DMS114 treated with DMSO at 0.1 percent for 48 hours (cell line): ENCODE results near the gene APEX2.
"Not testable (repeated sequence)": the region's sequence is repeated elsewhere in the genome, so short reads cannot be mapped to it uniquely, and the experiment has no call there.

ENCODE experiments used
- DNase-seq: peaks from one replicate; lab custom pipeline; 2025; ENCODE audit not compliant: unreplicated experiment; lab: John Stamatoyannopoulos, UW

The APEX2 gene

DNA sequence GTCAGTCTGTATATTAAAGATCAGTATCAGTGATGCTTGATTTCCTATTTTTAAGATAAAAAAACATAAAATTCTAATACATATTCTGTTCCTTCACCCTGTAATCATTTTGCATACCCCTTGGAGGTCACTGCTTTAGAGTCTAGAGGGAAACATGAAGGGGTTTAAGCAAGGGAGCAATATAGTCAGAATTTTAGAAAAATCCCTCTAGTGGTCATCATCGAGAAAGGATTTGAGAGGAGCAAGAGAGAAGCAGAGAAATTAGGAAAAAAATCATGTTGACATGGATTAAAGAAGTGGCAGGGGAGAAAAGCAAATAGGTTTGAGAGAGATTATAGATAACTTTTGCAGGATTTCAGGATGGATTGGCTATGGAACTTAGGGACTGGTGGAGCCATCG is 11.1 kb downstream of the APEX2 start:
- DNase-seq, result peak; percentile 14

DNA sequence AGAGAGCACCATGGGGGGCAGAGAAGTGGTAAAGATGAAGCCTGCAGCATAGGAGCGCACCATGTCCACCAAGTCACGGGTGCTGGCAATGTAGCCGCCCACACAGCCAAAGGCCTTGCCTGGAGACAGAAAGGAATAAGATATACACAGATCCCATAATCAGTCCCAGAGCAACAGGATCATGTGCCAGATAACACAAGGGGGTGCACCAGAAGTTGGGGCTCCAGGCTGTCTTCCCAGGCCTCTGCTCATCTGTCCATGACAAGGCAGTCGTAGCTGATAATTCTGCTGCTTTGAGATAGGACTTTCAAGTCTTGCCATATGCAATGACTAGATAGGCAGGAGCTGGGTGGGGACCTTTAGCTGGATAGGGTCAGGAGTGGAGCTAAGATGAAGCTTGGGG is 14.7 kb downstream of the APEX2 start:
- no peak for DNase-seq

DNA sequence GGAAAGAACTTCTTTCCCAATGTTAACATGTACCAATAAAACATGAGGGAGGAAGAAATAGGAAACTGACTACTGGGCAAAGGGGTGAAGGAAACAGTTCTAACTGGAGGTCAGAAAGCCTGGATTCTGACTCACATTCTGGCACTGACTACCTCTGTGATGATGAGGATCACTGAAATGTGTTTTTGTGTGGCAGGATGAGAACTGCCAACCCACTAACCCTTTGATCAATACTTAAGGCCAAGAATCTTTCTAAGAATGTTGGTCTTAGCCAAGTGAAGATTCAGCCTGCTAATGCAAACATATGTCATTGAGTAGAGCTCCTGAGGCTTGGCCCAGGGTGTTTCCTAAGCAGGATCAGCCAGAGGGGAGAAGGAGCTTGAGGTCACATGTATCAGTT is 26.0 kb downstream of the APEX2 start:
- DNase-seq, result no peak

DNA sequence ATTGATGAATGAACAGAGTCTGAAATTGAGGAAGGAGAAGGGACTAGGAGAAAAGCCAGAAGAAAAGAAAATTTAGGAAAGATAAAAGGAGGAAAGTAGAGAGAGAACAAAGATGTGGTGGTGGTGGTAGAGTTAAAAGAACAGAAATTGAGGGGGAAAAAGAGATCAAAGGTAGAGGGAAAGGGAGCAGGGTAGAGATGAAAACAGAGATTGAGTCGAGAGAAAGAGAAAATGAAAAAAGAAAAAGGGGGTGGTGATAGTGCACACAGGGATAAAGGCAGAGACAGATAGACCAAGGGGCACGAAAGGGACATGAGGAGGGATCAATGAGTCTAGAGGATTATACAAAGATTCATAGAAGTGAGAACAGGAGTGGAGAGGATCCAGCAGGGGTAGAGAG is 26.7 kb downstream of the APEX2 start:
- DNase-seq, result no peak

DNA sequence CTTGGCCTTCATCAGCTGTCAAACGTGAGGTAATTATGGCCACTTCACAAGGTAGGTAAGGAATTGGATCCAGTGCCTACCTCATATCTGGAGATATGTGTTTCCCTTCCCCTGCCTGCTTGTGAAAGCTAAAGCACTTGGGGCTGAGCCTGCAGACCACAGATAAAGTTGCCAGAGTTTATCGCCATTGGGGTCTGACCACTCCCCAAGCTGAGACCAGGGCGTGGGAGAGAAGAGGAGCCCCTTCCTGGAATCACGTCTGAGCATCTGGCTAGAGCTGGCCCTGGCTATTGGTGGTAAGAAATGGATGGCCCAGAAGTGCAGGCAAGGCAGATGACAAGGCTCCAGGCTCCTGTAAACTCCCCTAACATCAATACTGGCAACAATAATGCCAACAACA is 27.9 kb downstream of the APEX2 start:
- no peak for DNase-seq

DNA sequence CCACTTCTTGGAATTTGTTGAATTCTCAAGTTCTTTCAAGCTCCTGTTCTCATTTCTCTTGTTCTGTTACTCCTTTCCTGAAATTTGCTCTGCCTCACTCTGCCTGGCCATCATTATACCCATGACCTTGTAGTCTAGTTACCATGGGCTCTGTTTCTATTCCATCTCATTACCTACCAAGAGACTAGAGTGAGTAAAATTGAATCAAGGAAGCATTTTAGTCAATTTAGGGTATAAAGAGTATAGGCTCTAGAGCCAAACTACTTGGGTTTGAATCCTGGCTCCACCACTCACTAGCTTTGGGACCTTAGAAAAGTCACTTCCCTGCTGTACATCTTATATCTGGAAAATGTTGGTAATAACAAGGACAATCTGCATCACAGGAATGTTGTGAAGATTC is 28.4 kb downstream of the APEX2 start:
- no peak for DNase-seq

DNA sequence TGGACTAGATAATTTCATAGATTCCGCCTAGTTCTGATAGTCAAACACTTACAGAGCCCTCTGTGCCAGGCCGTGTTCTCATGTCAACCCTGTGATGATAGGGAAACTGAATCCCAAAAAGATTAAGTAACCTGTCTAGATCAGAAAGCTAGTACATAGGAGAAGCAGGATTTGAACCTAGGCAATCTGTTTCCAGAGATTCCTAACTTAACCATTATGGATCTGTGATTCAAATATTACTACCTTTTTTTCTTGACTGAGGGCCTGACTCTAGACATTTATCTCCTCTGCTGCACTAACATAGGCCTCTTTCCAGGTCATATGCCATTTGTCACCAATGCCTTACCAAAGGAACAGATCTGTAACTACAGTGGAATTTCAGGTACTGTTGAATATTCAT is 29.1 kb downstream of the APEX2 start:
- no peak for DNase-seq

DNA sequence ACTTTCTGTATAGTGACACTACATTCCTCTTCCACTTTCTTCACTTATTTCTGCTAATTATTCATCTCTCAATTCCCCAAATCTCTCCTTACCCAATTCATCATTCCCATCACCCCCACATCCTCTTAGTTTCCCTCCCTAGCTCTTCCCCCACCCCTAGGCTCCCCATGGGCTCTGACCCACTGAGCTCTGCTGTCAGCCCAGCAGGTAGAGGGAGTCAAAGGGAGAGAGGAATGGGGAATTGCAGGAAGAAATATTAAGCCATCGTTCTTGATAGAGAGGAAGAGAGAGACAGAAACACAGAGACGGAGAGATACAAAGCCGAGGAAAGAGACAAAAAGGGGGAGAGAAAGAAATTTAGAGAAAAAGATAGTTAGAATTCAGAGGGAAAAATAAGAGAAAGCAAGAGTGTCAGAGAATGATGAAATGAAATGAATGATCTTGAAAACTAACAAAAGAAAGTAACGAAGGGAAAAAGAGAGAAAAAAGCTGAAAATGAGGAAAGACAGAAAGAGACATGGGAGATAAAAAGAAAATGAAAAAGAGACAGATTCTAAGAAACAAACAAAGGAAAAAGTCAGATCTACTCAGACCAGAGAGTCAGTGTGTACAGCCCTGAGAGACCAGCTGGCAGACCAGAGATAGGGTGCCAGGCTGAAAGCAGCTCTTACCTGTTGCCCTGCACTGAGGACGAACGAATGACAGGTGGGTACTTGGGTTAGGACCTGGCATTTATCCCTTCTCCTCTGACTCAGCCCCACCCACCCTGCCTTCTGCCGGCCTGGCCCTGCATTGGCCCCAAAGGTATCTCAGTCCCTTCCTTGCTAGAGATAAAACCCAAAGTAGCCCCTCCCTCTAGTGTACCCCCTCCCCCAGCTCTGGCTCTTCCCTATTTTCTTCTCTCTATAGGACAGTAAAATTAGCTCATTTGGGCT is 30.4 kb downstream of the APEX2 start, which contains the start of gene ALAS2:
Gene ALAS2, minus strand, starts transcription at position 707 of the 935 bp plus-strand sequence. CDS start 4,977 bp downstream, outside the sequence.
- no peak for DNase-seq

DNA sequence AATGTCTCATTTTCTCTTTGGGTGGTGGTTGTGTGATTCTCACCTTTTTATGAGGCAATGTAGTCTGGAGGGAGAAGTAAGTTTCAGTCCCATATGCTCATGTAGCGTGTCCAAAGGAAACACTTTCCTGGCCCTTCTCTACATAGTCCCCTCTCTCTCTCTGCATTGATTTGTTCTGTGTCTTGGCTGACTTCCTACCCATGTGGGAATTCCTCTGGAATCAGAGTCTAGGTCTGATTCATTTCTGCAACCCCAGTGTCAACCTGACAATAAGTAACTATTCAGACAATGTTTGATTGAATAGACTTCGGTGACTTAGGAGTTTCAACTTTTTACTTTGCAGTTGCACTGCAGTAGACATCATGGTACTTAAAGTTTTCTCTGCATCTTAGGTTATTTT is 33.3 kb downstream of the APEX2 start:
- no peak for DNase-seq

DNA sequence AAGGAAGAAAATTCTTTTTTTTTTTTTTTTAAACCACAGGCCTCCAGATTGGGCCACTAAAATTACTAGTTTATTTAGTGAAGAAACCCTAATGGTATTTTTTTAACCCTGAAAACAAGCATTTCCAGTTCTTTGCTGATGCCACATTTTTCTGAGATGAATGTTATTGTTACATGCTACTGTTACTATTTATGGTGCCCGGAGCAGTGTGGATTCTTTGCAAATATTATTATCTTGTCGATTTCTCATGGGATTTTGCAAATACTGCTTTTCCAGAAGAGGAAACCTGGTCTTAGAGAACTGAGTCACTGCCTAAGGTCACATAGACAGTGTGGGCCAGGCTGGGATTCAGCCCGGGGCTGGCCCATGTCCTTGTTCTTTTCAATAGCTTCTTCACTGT is 39.3 kb downstream of the APEX2 start:
- DNase-seq, result no peak

DNA sequence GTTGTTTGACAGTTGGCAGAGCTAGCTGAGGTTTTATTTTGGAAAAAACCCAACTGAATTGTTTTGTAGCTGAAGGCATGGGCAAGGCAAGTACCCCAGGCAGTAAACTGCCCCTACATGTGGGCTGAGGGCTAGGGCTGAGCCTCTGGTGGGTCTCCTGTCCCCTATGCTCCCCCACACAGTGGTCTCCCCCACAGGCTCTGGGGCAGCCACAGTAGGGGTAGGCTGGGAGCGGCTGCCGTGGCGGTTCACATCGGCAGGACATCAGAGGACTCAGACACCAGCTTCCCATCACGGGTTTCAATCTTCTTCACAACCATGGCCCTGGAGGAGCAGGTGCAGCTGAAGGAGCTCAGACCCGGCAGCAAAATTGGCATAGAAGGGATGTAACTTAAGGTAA is 41.4 kb downstream of the APEX2 start:
- no peak for DNase-seq

DNA sequence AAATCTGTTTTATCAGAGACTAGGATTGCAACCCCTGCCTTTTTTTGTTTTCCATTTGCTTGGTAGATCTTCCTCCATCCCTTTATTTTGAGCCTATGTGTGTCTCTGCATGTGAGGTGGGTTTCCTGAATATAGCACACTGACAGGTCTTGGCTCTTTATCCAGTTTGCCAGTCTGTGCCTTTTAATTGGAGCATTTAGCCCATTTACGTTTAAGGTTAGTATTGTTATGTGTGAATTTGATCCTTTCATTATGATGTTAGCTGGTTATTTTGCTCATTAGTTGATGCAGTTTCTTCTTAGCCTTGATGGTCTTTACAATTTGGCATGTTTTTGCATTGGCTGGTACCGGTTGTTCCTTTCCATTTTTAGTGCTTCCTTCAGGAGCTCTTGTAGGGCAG is 50.4 kb downstream of the APEX2 start:
- not testable (repeated sequence) for DNase-seq

DNA sequence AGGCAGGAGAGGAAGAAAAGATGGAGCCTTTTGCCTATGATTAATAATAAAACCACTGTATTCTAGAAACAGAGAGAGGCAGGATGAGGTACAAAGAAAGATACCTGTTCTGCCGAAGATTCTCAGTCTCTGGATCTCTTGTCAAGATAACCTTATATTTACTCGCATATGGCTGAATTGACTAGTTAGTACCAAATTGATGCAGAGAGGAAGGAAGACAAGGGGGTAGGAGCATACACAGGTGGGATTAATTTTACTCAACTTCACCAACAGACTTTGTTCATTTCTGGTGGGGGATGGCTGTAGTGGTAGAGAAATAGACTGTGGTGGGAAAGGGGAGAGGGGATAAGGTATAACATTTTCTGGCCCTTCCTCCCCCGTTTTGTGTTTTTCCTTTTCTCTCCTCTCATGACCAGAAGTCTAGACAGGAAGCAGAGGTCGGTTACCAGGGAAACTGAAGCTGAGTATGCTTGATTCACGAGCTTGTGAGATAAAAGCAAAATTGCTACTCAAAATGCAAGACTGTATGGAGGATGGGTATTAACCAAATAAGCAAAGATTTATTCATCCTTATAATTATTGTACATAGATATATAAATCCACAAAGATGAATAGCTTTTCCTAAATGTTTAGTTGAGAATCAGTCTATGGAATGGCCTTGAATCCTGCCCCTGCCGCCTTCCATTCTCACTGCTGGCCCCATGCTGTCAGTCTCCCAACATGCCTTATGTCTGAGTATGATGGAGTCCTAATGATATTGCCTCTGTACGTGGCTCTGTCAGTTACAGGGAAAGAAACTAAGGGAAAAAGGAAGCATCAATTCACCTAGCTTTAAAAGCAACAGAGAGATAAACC is 56.9 kb downstream of the APEX2 start:
- DNase-seq, result no peak

DNA sequence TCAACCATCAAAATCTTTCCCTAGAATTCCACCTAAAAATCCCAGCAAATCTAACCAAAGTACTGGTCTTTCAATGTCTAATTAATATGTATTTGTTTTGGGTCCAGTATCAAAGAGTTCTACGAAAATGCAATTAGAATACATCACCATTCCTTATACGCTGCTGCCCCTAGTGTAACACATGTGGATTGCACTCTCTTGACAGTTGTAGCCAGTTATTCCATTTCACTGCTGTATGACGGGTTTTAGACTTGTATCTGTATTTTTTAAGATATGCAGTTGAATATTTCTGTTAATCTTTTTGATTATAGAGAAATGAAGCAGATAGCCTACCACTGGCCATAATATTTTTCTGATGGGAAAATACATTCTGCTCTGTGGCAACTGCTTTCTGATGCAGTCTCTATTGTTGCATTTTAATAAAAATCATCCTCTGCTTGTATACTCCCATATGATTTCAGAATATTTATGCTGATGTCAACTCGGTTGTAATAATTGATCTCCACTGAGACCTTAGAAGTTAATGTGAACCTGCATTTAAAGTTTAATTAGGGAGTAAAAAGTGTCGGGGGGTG is 57.6 kb downstream of the APEX2 start:
- DNase-seq, result peak; percentile 26
